Left colon (tissue), 2 donors: ENCODE data around the gene KRT72. TPM values are rescaled to one million over a fixed set of nuclear protein-coding genes. Genes with fewer than 3 reads are reported as not detected.

Experiments used
- total RNA-seq, 2 donors: library from RNA; stranded (reverse); fragmentation: NEBNext Ultra II Directional; extraction: Animal tissue kit (Norgen Biotek cat#: 25700); gene quantifications; one replicate each; pipeline ENCODE4 v1.2.1, GENCODE V29; 2021
- donor health status: DM: no; HTN: no; CAD: no.
- donor health status: DM: yes; HTN: yes; CAD: no.

Gene KRT72
- total RNA-seq, 2 donors from 2014 or later = not detected

Other genes starting within 250 kb of the KRT72 start
- gene KRT85, start 234.0 kb downstream of the KRT72 start, total RNA-seq = not detected
- not detected for gene KRT84, start 215.8 kb downstream of the KRT72 start, total RNA-seq
- gene KRT82, start 195.1 kb downstream of the KRT72 start, total RNA-seq = not detected
- not detected for gene KRT75, start 167.1 kb downstream of the KRT72 start, total RNA-seq
- gene KRT6B, start 149.3 kb downstream of the KRT72 start, total RNA-seq = not detected
- not detected for gene KRT6C, start 127.7 kb downstream of the KRT72 start, total RNA-seq
- not detected for gene KRT6A, start 108.2 kb downstream of the KRT72 start, total RNA-seq
- under 1 TPM in 1 of 2 donors, not detected in 1; 0.24 TPM for gene KRT5, start 81.1 kb downstream of the KRT72 start, total RNA-seq
- gene KRT71, start 48.3 kb downstream of the KRT72 start, total RNA-seq = not detected
- gene KRT74, start 27.6 kb downstream of the KRT72 start, total RNA-seq = not detected
- gene KRT73, start 17.1 kb upstream of the KRT72 start, total RNA-seq = not detected
- not detected for gene KRT2, start 50.7 kb upstream of the KRT72 start, total RNA-seq
- gene KRT1, start 78.9 kb upstream of the KRT72 start, total RNA-seq = not detected
- not detected for gene KRT77, start 102.1 kb upstream of the KRT72 start, total RNA-seq
- not detected for gene KRT76, start 175.9 kb upstream of the KRT72 start, total RNA-seq
- gene KRT3, start 194.7 kb upstream of the KRT72 start, total RNA-seq = not detected
- not detected for gene KRT4, start 212.7 kb upstream of the KRT72 start, total RNA-seq
- gene KRT79, start 232.8 kb upstream of the KRT72 start, total RNA-seq = not detected
- gene KRT78, start 247.5 kb upstream of the KRT72 start, total RNA-seq = not detected